Upper lobe of left lung (tissue), 4 donors: ENCODE measurements around the gene LACC1.

Source experiments
- CTCF ChIP-seq, 6 experiments: fragments of 450-650 bp in 4 of 6; fragments of 200-600 bp in 2 of 6; sonication (generic) in 2 of 6; IDR thresholded peaks; one replicate each; pipeline ENCODE4 v1.5.1; 2016 to 2019; ENCODE audit warnings: antibody characterized with exemption in 6 of 6
- EP300 ChIP-seq, 4 donors: sonication (generic); formaldehyde crosslinking; IDR thresholded peaks; one replicate each; pipeline ENCODE4 v1.5.1; 2017; ENCODE audit warnings: antibody characterized with exemption in 4 of 4, control low read depth in 2 of 4
- POLR2A ChIP-seq, 4 donors: fragments of 450-650 bp; IDR thresholded peaks; one replicate each; pipeline ENCODE4 v1.5.1; 2016 to 2017; ENCODE audit warnings: antibody characterized with exemption in 4 of 4, mild to moderate bottlenecking in 2 of 4
- POLR2AphosphoS5 ChIP-seq, 2 donors: sonication (generic); formaldehyde crosslinking; IDR thresholded peaks; one replicate each; pipeline ENCODE4 v1.5.1; 2017; ENCODE audit warnings: antibody characterized with exemption in 2 of 2

DNA sequence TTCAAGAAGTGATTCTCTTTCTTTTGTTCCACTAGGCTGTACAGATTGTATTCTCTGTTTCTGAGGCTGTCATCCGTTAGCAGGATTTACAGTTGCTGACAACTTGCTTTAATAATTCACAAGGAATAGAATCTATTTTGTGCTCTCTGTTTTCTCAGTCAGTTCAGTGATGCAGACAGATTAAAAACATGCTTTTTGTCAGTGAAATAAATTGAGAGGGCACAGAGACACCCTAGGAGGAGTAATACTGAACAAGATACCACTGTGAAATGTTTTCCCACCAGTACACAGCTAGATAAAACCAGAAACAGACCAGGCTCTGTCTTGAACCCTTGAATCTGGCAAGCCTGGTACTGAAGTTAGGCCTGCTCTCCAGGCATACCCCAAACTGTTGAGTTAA, 58.7 kb downstream of the LACC1 start:
- TF ChIP-seq CTCF (IDR thresholded peaks at IDR 0.05) (no peak), EP300 (IDR thresholded peaks at IDR 0.05) (no peak), POLR2A (IDR thresholded peaks at IDR 0.05) (no peak), POLR2AphosphoS5 (IDR thresholded peaks at IDR 0.05) (no peak)
